ENCODE measurements around the gene ROBO1. TPM values are rescaled to one million over a fixed set of nuclear protein-coding genes. Genes with fewer than 3 reads are reported as not detected.

ROBO1 gene
- total and polyA plus RNA-seq, 2 of the 8 experiments (the other 6 are each of a cell fraction or from before 2014, with no cell fraction given): 51.4 to 91.0 TPM

DNA sequence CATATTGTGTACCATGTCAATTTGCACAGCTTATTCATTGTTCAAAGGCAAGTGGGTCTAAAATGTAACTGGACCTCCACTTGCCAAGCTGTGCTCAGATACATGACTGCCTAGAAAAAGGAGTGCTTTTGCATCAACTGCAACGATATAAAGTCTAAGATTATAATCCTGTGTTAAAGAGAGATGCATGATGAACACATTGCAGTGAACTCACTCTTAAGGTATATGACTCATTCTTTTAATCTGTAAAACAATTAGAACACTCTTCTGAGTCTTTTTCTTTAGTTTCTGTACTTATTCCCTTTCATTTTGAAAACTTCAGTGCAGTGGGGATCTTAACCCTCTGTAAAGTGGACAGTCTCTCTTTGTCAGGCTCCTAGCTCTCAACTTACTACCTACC is 982.8 kb downstream of the ROBO1 start:
- TF ChIP-seq RAD21 (IDR thresholded peaks at IDR 0.05 in 1 of 2, conservative IDR thresholded peaks at IDR 0.05 in 1 of 2; ENCODE audit: low read depth in 2 of 2, low read length in 2 of 2) (no peak), HDAC6 (IDR thresholded peaks at IDR 0.05; ENCODE audit: low read depth, low read length) (no peak), GTF2F1 (IDR thresholded peaks at IDR 0.05; ENCODE audit: borderline replicate concordance, low read depth, low read length) (no peak), PHF8 (conservative IDR thresholded peaks at IDR 0.05; ENCODE audit: low read depth, low read length) (no peak), BCL11A (IDR thresholded peaks at IDR 0.05; ENCODE audit: low read depth in 2 of 2, low read length in 2 of 2) (no peak), SUZ12 (IDR thresholded peaks at IDR 0.05; ENCODE audit: low read length) (no peak)
- TF ChIP-seq, protein P1, sequence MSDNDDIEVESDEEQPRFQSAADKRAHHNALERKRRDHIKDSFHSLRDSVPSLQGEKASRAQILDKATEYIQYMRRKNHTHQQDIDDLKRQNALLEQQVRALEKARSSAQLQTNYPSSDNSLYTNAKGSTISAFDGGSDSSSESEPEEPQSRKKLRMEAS (IDR thresholded peaks at IDR 0.05): no peak
- Histone ChIP-seq H2BK12ac (ENCODE audit: low read depth, low read length) (no peak overlapping the region), H2BK15ac (ENCODE audit: low read length) (no peak overlapping the region), H3K18ac (ENCODE audit: extremely low read depth, low read length) (no peak overlapping the region), H4K8ac (ENCODE audit: extremely low read depth, insufficient read depth, low read length) (no peak overlapping the region), H3K23ac (ENCODE audit: insufficient read length) (no peak overlapping the region), H3K4me2 (ENCODE audit: insufficient read depth in 1 of 2, low read depth in 2 of 2, low read length in 2 of 2) (no peak overlapping the region), H3K79me1 (ENCODE audit: low read depth, low read length) (no peaks in the 10 kb centered on the region), H4K20me1 (replicated peaks in 1 of 2; ENCODE audit: control insufficient read depth in 1 of 2, insufficient read depth in 2 of 2, low read length in 2 of 2) (peaks cover 0 to 2% of the 10 kb centered on the region in 2 experiments), H3K56ac (replicated peaks; ENCODE audit: insufficient read length, low read depth, low read length) (no peak overlapping the region), H2AFZ (ENCODE audit: low read length) (no peak overlapping the region), H3K9ac (replicated peaks in 1 of 4; ENCODE audit: extremely low read depth in 1 of 4, low read depth in 3 of 4, low read length in 3 of 4) (no peak overlapping the region), H3K4ac (replicated peaks; ENCODE audit: insufficient read length, low read depth, low read length) (no peak overlapping the region), H3K9me3 (ENCODE audit: insufficient read depth in 2 of 2, low read depth in 1 of 2, low read length in 1 of 2) (no peaks in the 10 kb centered on the region; a peak in 1 of 4 replicates), H3K4me3 (ENCODE audit: extremely low read depth in 1 of 4, insufficient read depth in 2 of 4, low read depth in 3 of 4, low read length in 4 of 4) (no peak overlapping the region), H4K5ac (ENCODE audit: insufficient read length, low read depth, low read length) (no peak overlapping the region), H2AK5ac (ENCODE audit: low read depth, low read length) (no peak overlapping the region), H2BK20ac (ENCODE audit: low read length) (no peak overlapping the region), H3K36me3 (ENCODE audit: control insufficient read depth in 2 of 4, insufficient read depth in 4 of 4, low read length in 3 of 4) (no peaks in the 10 kb centered on the region), H3K79me2 (ENCODE audit: control insufficient read depth in 1 of 2, insufficient read depth in 2 of 2, low read length in 2 of 2) (peaks cover 0 to 17% of the 10 kb centered on the region in 2 experiments; a peak in 2 of 4 replicates), H3K27me3 (replicated peaks in 1 of 4; ENCODE audit: control insufficient read depth in 3 of 4, extremely low read depth in 1 of 4, insufficient read depth in 3 of 4, low read length in 3 of 4) (no peaks in the 10 kb centered on the region), H3K23me2 (ENCODE audit: low read depth, low read length) (no peaks in the 10 kb centered on the region), H3K4me1 (replicated peaks in 1 of 4; ENCODE audit: control insufficient read depth in 3 of 4, insufficient read depth in 4 of 4, low read length in 3 of 4) (no peaks in the 10 kb centered on the region), H3K27ac (ENCODE audit: low read depth, low read length) (no peak overlapping the region), H4K91ac (replicated peaks; ENCODE audit: insufficient read length, low read length) (no peak overlapping the region), H2BK5ac (ENCODE audit: low read depth, low read length) (no peak overlapping the region), H2BK120ac (replicated peaks; ENCODE audit: low read depth, low read length) (no peak overlapping the region), H3K14ac (ENCODE audit: insufficient read length) (no peak overlapping the region)
- 75% methylated on average over 1 of the region's 1 CpG; no CpG with 5 or more reads in 1 of the 2 experiments for WGBS, 2 experiments (ENCODE audit: extremely low coverage in 1 of 2, insufficient coverage in 1 of 2, insufficient read length in 1 of 2, insufficient replicate concordance in 2 of 2, low coverage in 1 of 2, low lambda C conversion rate in 2 of 2, missing lambda C conversion rate in 1 of 2)
- FAIRE-seq (no peak), DNase-seq (ENCODE audit: low read depth in 1 of 2, low spot score in 2 of 2) (no peak)
- POLR2A ChIA-PET (ENCODE audit: partially characterized antibody): no interaction called here
- CTCF ChIA-PET (ENCODE audit: partially characterized antibody): interaction anchor here (0.6 kb wide), 1 partner anchor 11 kb away, joined by 5 read pairs; no protein-coding TSS in a partner anchor
